Nephron (organoid): ENCODE results near the gene MSI2.

ENCODE experiments used
- H3K27ac Mint-ChIP-seq, 3 experiments: 2 replicates each; pipeline ENCODE4 v1.8.0; 2020; ENCODE audit warnings: mixed read lengths in 3 of 3, mild to moderate bottlenecking in 2 of 3, moderate library complexity in 1 of 3
- H3K27me3 Mint-ChIP-seq: 2 replicates; pipeline ENCODE4 v1.8.0; 2021; ENCODE audit warnings: low read depth, mild to moderate bottlenecking, moderate library complexity, mixed read lengths
- H3K36me3 Mint-ChIP-seq: 2 replicates; pipeline ENCODE4 v1.8.0; 2020; ENCODE audit warnings: low read depth, mixed read lengths
- H3K4me1 Mint-ChIP-seq: 2 replicates; pipeline ENCODE4 v1.8.0; 2020; ENCODE audit warnings: mixed read lengths
- H3K4me3 Mint-ChIP-seq, 3 experiments: 2 replicates each; pipeline ENCODE4 v1.8.0; 2020; ENCODE audit warnings: mild to moderate bottlenecking in 3 of 3, mixed read lengths in 3 of 3, moderate library complexity in 2 of 3
- H3K9me3 Mint-ChIP-seq: 2 replicates; pipeline ENCODE4 v1.8.0; 2020; ENCODE audit warnings: mixed read lengths
- TF ChIP-seq, protein P1 (sequence below), 3 experiments: fragments of 200-600 bp; sonication (generic); IDR thresholded peaks; one replicate each; pipeline ENCODE4 v1.5.0; 2021; ENCODE audit warnings: antibody characterized with exemption in 3 of 3; ENCODE audit not compliant: unreplicated experiment in 3 of 3

MSI2 gene

DNA sequence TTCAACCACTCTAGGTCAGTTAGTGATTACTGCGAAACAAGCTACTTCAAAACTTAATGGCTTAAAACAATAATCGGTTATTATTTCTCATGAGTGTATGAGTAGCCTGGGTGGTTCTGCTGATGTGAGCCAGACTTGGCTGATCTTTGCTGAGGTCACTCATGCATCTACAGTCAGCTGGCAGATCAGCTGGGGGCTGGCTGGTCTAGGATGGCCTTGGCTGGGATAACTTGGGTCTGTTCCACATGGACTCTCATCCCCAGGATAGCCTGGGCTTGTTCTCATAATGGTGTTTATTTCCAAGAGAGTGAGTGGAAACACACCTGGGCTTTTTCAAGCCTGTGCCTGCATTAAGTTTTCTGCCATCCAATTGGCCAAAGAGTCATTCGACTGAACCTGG is 475.7 kb downstream of the MSI2 start:
- Mint-ChIP-seq H3K27ac (no peak overlapping the region), H3K4me3 (no peak overlapping the region), H3K4me1 (peaks cover 25% of the 10 kb centered on the region), H3K36me3 (no peaks in the 10 kb centered on the region), H3K27me3 (peaks cover 60% of the 10 kb centered on the region), H3K9me3 (no peaks in the 10 kb centered on the region)
- TF ChIP-seq, protein P1, sequence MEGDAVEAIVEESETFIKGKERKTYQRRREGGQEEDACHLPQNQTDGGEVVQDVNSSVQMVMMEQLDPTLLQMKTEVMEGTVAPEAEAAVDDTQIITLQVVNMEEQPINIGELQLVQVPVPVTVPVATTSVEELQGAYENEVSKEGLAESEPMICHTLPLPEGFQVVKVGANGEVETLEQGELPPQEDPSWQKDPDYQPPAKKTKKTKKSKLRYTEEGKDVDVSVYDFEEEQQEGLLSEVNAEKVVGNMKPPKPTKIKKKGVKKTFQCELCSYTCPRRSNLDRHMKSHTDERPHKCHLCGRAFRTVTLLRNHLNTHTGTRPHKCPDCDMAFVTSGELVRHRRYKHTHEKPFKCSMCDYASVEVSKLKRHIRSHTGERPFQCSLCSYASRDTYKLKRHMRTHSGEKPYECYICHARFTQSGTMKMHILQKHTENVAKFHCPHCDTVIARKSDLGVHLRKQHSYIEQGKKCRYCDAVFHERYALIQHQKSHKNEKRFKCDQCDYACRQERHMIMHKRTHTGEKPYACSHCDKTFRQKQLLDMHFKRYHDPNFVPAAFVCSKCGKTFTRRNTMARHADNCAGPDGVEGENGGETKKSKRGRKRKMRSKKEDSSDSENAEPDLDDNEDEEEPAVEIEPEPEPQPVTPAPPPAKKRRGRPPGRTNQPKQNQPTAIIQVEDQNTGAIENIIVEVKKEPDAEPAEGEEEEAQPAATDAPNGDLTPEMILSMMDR (IDR thresholded peaks at IDR 0.05; ENCODE audit: unreplicated experiment in 3 of 3) = no peak

DNA sequence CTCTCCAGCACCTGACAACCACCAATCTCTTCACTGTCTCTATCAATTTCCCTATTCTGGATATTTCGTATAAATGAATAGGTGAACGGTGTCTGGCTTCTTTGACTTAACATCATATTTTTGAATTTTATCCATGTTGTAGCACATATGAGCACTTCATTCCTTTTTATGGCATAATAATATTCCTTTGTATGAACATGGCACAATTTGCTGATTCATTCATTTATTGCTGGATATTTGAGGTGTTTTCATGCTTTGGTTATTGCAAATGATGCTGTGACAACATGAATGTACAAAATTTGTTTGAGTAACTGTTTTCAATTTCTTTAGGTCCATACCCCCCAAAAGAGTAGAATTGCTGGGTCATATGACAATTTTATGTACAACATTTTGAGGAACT is 476.8 kb downstream of the MSI2 start:
- Mint-ChIP-seq H3K4me3 (no peak overlapping the region), H3K9me3 (no peaks in the 10 kb centered on the region), H3K36me3 (no peaks in the 10 kb centered on the region), H3K27me3 (peaks cover 60% of the 10 kb centered on the region), H3K27ac (no peak overlapping the region), H3K4me1 (peaks cover 20% of the 10 kb centered on the region)
- TF ChIP-seq, protein P1 (IDR thresholded peaks at IDR 0.05; ENCODE audit: unreplicated experiment in 3 of 3) = no peak
